HG03196 (cell line): Measurements from ENCODE around the gene RPN1.
"Not testable (repeated sequence)": the region's sequence is repeated elsewhere in the genome, so short reads cannot be mapped to it uniquely, and the experiment has no call there.

ENCODE experiments used
- ATAC-seq: cut with Tn5 transposase; IDR thresholded peaks from one replicate; pipeline ENCODE4 v1.9.1; 2021; ENCODE audit not compliant: unreplicated experiment

Gene RPN1

GRCh38 chr3:128653383-128653992, 2.9 kb upstream of the RPN1 start:
- not testable (repeated sequence) for ATAC-seq

- no peak for ATAC-seq
Measured at GRCh38 chr3:128648940-128649663, 1.5 kb downstream of the RPN1 start.

GRCh38 chr3:128648402-128648801, 2.2 kb downstream of the RPN1 start:
- ATAC-seq = no peak

GRCh38 chr3:128647307-128647706, 3.3 kb downstream of the RPN1 start:
- no peak for ATAC-seq

- ATAC-seq = no peak
Measured at GRCh38 chr3:128634075-128634611, 16.5 kb downstream of the RPN1 start.

- ATAC-seq = no peak
Measured at GRCh38 chr3:128632301-128632700, 18.3 kb downstream of the RPN1 start.

- no peak for ATAC-seq
Measured at GRCh38 chr3:128629936-128630335, 20.7 kb downstream of the RPN1 start.

GRCh38 chr3:128625409-128625945, 25.1 kb downstream of the RPN1 start:
- ATAC-seq = no peak

GRCh38 chr3:128624526-128625138, 26.0 kb downstream of the RPN1 start:
- ATAC-seq = no peak

- no peak for ATAC-seq
Measured at GRCh38 chr3:128623762-128624176, 26.8 kb downstream of the RPN1 start.

GRCh38 chr3:128621931-128622330, 28.7 kb downstream of the RPN1 start:
- ATAC-seq = no peak

GRCh38 chr3:128621234-128621633, 29.4 kb downstream of the RPN1 start:
- ATAC-seq = no peak

- ATAC-seq = no peak
Measured at GRCh38 chr3:128620268-128620691, 30.3 kb downstream of the RPN1 start.

GRCh38 chr3:128619146-128619890, 31.3 kb downstream of the RPN1 start:
- ATAC-seq = no peak

- ATAC-seq = no peak
Measured at GRCh38 chr3:128618398-128618726, 32.3 kb downstream of the RPN1 start.

GRCh38 chr3:128617557-128618397, 32.8 kb downstream of the RPN1 start:
- ATAC-seq = peak; percentile 90

- no peak for ATAC-seq
Measured at GRCh38 chr3:128617270-128617556, 33.4 kb downstream of the RPN1 start.

- ATAC-seq = no peak
Measured at GRCh38 chr3:128616516-128617269, 33.9 kb downstream of the RPN1 start.

- no peak for ATAC-seq
Measured at GRCh38 chr3:128614076-128614475, 36.5 kb downstream of the RPN1 start.
